Measurements from ENCODE around the gene DUSP6. TPM values are rescaled to one million over a fixed set of nuclear protein-coding genes. Genes with fewer than 3 reads are reported as not detected.

Gene DUSP6
- total and polyA plus RNA-seq, 2 of the 8 experiments (the other 6 are each of a cell fraction or from before 2014, with no cell fraction given) = 99.3 to 179 TPM

GRCh38 chr12:89364058-89364457, 11.8 kb upstream of the DUSP6 start:
- H3K9ac ChIP-seq (replicated peaks in 1 of 4; ENCODE audit: extremely low read depth in 1 of 4, low read depth in 3 of 4, low read length in 3 of 4) = no peak overlapping the region
- no peak overlapping the region for H3K4me2 ChIP-seq (ENCODE audit: insufficient read depth in 1 of 2, low read depth in 2 of 2, low read length in 2 of 2)
- WGBS, 2 experiments (ENCODE audit: extremely low coverage in 1 of 2, insufficient coverage in 1 of 2, insufficient read length in 1 of 2, insufficient replicate concordance in 2 of 2, low coverage in 1 of 2, low lambda C conversion rate in 2 of 2, missing lambda C conversion rate in 1 of 2) = 91% methylated on average over 2 of the region's 2 CpGs; no CpG with 5 or more reads in 1 of the 2 experiments
- DNase-seq (ENCODE audit: low read depth in 1 of 2, low spot score in 2 of 2) (no peak), FAIRE-seq (no peak)
- H3K18ac ChIP-seq (ENCODE audit: extremely low read depth, low read length) = no peak overlapping the region
- no peaks in the 10 kb centered on the region for H3K36me3 ChIP-seq (ENCODE audit: control insufficient read depth in 2 of 4, insufficient read depth in 4 of 4, low read length in 3 of 4)
- ChIA-PET POLR2A (ENCODE audit: partially characterized antibody) (interaction anchor here (1.8 to 2.2 kb wide), 2 partner anchors 12 to 17 kb away, joined by 7 to 10 read pairs; partner anchors contain the start of gene DUSP6), CTCF (ENCODE audit: partially characterized antibody) (interaction anchor here (1.0 to 1.8 kb wide), 3 partner anchors 9 to 17 kb away, joined by 3 to 4 read pairs (median 3); partner anchors contain the start of gene DUSP6)
- no peak overlapping the region for H2BK15ac ChIP-seq (ENCODE audit: low read length)
- H3K27ac ChIP-seq (ENCODE audit: low read depth, low read length) = no peak overlapping the region
- H3K23ac ChIP-seq (ENCODE audit: insufficient read length) = no peak overlapping the region
- no peak overlapping the region for H3K4me3 ChIP-seq (ENCODE audit: extremely low read depth in 1 of 4, insufficient read depth in 2 of 4, low read depth in 3 of 4, low read length in 4 of 4)
- no peak overlapping the region for H4K91ac ChIP-seq (replicated peaks; ENCODE audit: insufficient read length, low read length)
- H3K9me3 ChIP-seq (ENCODE audit: insufficient read depth in 2 of 2, low read depth in 1 of 2, low read length in 1 of 2) = no peaks in the 10 kb centered on the region
- no peaks in the 10 kb centered on the region for H3K23me2 ChIP-seq (ENCODE audit: low read depth, low read length)
- no peak overlapping the region for H2BK20ac ChIP-seq (ENCODE audit: low read length)
- TF ChIP-seq MAFK (IDR thresholded peaks at IDR 0.05; ENCODE audit: low read depth, low read length) (no peak), CREB1 (IDR thresholded peaks at IDR 0.05) (no peak), POU5F1 (IDR thresholded peaks at IDR 0.05; ENCODE audit: low read depth, low read length) (no peak), RNF2 (IDR thresholded peaks at IDR 0.05; ENCODE audit: borderline replicate concordance, low read depth, low read length, missing control alignments, poor library complexity, severe bottlenecking) (no peak), SUZ12 (IDR thresholded peaks at IDR 0.05; ENCODE audit: low read length) (no peak), RXRA (IDR thresholded peaks at IDR 0.05; ENCODE audit: insufficient read depth, low read depth, low read length) (no peak), PHF8 (conservative IDR thresholded peaks at IDR 0.05; ENCODE audit: low read depth, low read length) (no peak), CHD2 (IDR thresholded peaks at IDR 0.05; ENCODE audit: low read length) (no peak)
- H2BK120ac ChIP-seq (replicated peaks; ENCODE audit: low read depth, low read length) = no peak overlapping the region
- H3K56ac ChIP-seq (replicated peaks; ENCODE audit: insufficient read length, low read depth, low read length) = no peak overlapping the region
- H3K4ac ChIP-seq (replicated peaks; ENCODE audit: insufficient read length, low read depth, low read length) = no peak overlapping the region
- no peak overlapping the region for H4K5ac ChIP-seq (ENCODE audit: insufficient read length, low read depth, low read length)
- H3K79me2 ChIP-seq (ENCODE audit: control insufficient read depth in 1 of 2, insufficient read depth in 2 of 2, low read length in 2 of 2) = no peaks in the 10 kb centered on the region
- no peak overlapping the region for H2BK5ac ChIP-seq (ENCODE audit: low read depth, low read length)
- H3K27me3 ChIP-seq (replicated peaks in 1 of 4; ENCODE audit: control insufficient read depth in 3 of 4, extremely low read depth in 1 of 4, insufficient read depth in 3 of 4, low read length in 3 of 4) = no peaks in the 10 kb centered on the region
- peaks cover 0 to 3% (median 1%) of the 10 kb centered on the region in 4 experiments; a peak in 2 of 7 replicates for H3K4me1 ChIP-seq (replicated peaks in 1 of 4; ENCODE audit: control insufficient read depth in 3 of 4, insufficient read depth in 4 of 4, low read length in 3 of 4)
- H3K79me1 ChIP-seq (ENCODE audit: low read depth, low read length) = no peaks in the 10 kb centered on the region
- H2BK12ac ChIP-seq (ENCODE audit: low read depth, low read length) = no peak overlapping the region
- no peak overlapping the region for H4K8ac ChIP-seq (ENCODE audit: extremely low read depth, insufficient read depth, low read length)
- H3K14ac ChIP-seq (ENCODE audit: insufficient read length) = no peak overlapping the region
- H2AFZ ChIP-seq (ENCODE audit: low read length) = no peak overlapping the region
- no peak overlapping the region for H2AK5ac ChIP-seq (ENCODE audit: low read depth, low read length)
- peaks cover 0 to 2% of the 10 kb centered on the region in 2 experiments for H4K20me1 ChIP-seq (replicated peaks in 1 of 2; ENCODE audit: control insufficient read depth in 1 of 2, insufficient read depth in 2 of 2, low read length in 2 of 2)
